Memory B cell (primary cell): ENCODE measurements around the gene GPR33.
"Not testable (repeated sequence)": the region's sequence is repeated elsewhere in the genome, so short reads cannot be mapped to it uniquely, and the experiment has no call there.

Source experiments
- ATAC-seq: fragments of 150-1000 bp; cut with Tn5 transposase; 2 replicates; pipeline ENCODE4 v1.10.0; 2021; ENCODE audit warnings: low read depth, mild to moderate bottlenecking, moderate library complexity
- DNase-seq, 2 donors: peaks; one replicate each; pipeline ENCODE4 v3.0.0; 2022; ENCODE audit warnings: low spot score in 2 of 2
- H3K27ac Mint-ChIP-seq: one replicate; pipeline ENCODE4 v1.8.0; 2022; ENCODE audit warnings: mild to moderate bottlenecking, moderate library complexity, mixed read lengths
- H3K27me3 Mint-ChIP-seq: one replicate; pipeline ENCODE4 v1.8.0; 2022; ENCODE audit warnings: mixed read lengths
- H3K36me3 Mint-ChIP-seq: one replicate; pipeline ENCODE4 v1.8.0; 2022; ENCODE audit warnings: mild to moderate bottlenecking, mixed read lengths
- H3K4me1 Mint-ChIP-seq: one replicate; pipeline ENCODE4 v1.8.0; 2022; ENCODE audit warnings: mixed read lengths
- H3K4me3 Mint-ChIP-seq: one replicate; pipeline ENCODE4 v1.8.0; 2022; ENCODE audit warnings: mild to moderate bottlenecking, moderate library complexity, mixed read lengths
- H3K9me3 Mint-ChIP-seq: one replicate; pipeline ENCODE4 v1.8.0; 2022; ENCODE audit warnings: mixed read lengths

The GPR33 gene

GRCh38 chr14:31445703-31446102, 42.1 kb downstream of the GPR33 start:
- DNase-seq (no peak), ATAC-seq (no peak)
- Mint-ChIP-seq H3K27ac (no peak overlapping the region), H3K4me3 (no peak overlapping the region), H3K27me3 (no peaks in the 10 kb centered on the region), H3K4me1 (no peaks in the 10 kb centered on the region), H3K36me3 (peaks cover 15% of the 10 kb centered on the region), H3K9me3 (peaks cover 2% of the 10 kb centered on the region)

GRCh38 chr14:31442284-31442683, 45.6 kb downstream of the GPR33 start:
- ATAC-seq (no peak), DNase-seq (no peak)
- no peak overlapping the region for H3K27ac Mint-ChIP-seq
- no peaks in the 10 kb centered on the region for H3K4me1 Mint-ChIP-seq
- H3K4me3 Mint-ChIP-seq = no peak overlapping the region
- H3K36me3 Mint-ChIP-seq = peaks cover 9% of the 10 kb centered on the region
- H3K27me3 Mint-ChIP-seq = no peaks in the 10 kb centered on the region
- H3K9me3 Mint-ChIP-seq = peaks cover 2% of the 10 kb centered on the region

GRCh38 chr14:31441273-31442111, 46.3 kb downstream of the GPR33 start:
- Mint-ChIP-seq H3K27me3 (no peaks in the 10 kb centered on the region), H3K4me3 (no peak overlapping the region), H3K27ac (no peak overlapping the region), H3K9me3 (peaks cover 2% of the 10 kb centered on the region), H3K4me1 (peaks cover under 1% of the 10 kb centered on the region), H3K36me3 (peaks cover 9% of the 10 kb centered on the region)
- no peak for DNase-seq
- ATAC-seq = no peak

GRCh38 chr14:31440280-31440679, 47.6 kb downstream of the GPR33 start:
- peaks cover 2% of the 10 kb centered on the region for H3K9me3 Mint-ChIP-seq
- no peak for DNase-seq
- no peak for ATAC-seq
- H3K27me3 Mint-ChIP-seq = no peaks in the 10 kb centered on the region
- no peak overlapping the region for H3K4me3 Mint-ChIP-seq
- H3K4me1 Mint-ChIP-seq = peaks cover 8% of the 10 kb centered on the region
- H3K36me3 Mint-ChIP-seq = peaks cover 3% of the 10 kb centered on the region
- H3K27ac Mint-ChIP-seq = no peak overlapping the region

GRCh38 chr14:31439561-31439960, 48.3 kb downstream of the GPR33 start:
- Mint-ChIP-seq H3K27ac (no peak overlapping the region), H3K27me3 (no peaks in the 10 kb centered on the region), H3K36me3 (peaks cover 3% of the 10 kb centered on the region), H3K4me3 (no peak overlapping the region), H3K9me3 (peaks cover 2% of the 10 kb centered on the region), H3K4me1 (peaks cover 8% of the 10 kb centered on the region)
- no peak for DNase-seq
- ATAC-seq = no peak

- not testable (repeated sequence) for H3K4me3 Mint-ChIP-seq, H3K27ac Mint-ChIP-seq, DNase-seq, H3K36me3 Mint-ChIP-seq, H3K9me3 Mint-ChIP-seq, H3K27me3 Mint-ChIP-seq, ATAC-seq, H3K4me1 Mint-ChIP-seq
Measured at GRCh38 chr14:31437045-31437691, 50.7 kb downstream of the GPR33 start.

- no peak for ATAC-seq
- Mint-ChIP-seq H3K36me3 (peaks cover 10% of the 10 kb centered on the region), H3K4me1 (peaks cover 8% of the 10 kb centered on the region), H3K4me3 (no peak overlapping the region), H3K27me3 (no peaks in the 10 kb centered on the region), H3K27ac (no peak overlapping the region), H3K9me3 (peaks cover 3% of the 10 kb centered on the region)
- no peak for DNase-seq
Measured at GRCh38 chr14:31435276-31435675, 52.6 kb downstream of the GPR33 start.
